Stimulated activated naive B cell treated with anti-CD40 and anti-IgM and Interleukin-4, amounts not matched to agents 10 μg/mL and 1 μg/mL and 100 μg/mL, for 72 hours (primary cell): ENCODE results near the gene NELFB.

Source experiments
- ATAC-seq, 2 donors: fragments of 150-1000 bp; cut with Tn5 transposase; replicated peaks; 2 replicates each; pipeline ENCODE4 v1.10.0; 2021; ENCODE audit warnings: moderate library complexity in 1 of 2
- DNase-seq: peaks from one replicate; pipeline ENCODE4 v3.0.0; 2021
- H3K27ac Mint-ChIP-seq: one replicate; pipeline ENCODE4 v1.8.0; 2022; ENCODE audit warnings: mild to moderate bottlenecking, mixed read lengths
- H3K27me3 Mint-ChIP-seq, 2 donors: one replicate each; pipeline ENCODE4 v1.8.0; 2022; ENCODE audit warnings: mixed read lengths in 2 of 2
- H3K36me3 Mint-ChIP-seq, 2 donors: one replicate each; pipeline ENCODE4 v1.8.0; 2022; ENCODE audit warnings: mixed read lengths in 2 of 2, mild to moderate bottlenecking in 1 of 2
- H3K4me1 Mint-ChIP-seq, 2 donors: one replicate each; pipeline ENCODE4 v1.8.0; 2022; ENCODE audit warnings: mixed read lengths in 2 of 2, mild to moderate bottlenecking in 1 of 2
- H3K4me3 Mint-ChIP-seq, 2 donors: one replicate each; pipeline ENCODE4 v1.8.0; 2022; ENCODE audit warnings: mild to moderate bottlenecking in 2 of 2, mixed read lengths in 2 of 2, moderate library complexity in 1 of 2
- H3K9me3 Mint-ChIP-seq, 2 donors: one replicate each; pipeline ENCODE4 v1.8.0; 2022; ENCODE audit warnings: mixed read lengths in 2 of 2, mild to moderate bottlenecking in 1 of 2

NELFB gene

GRCh38 chr9:137306066-137306849 lies 51.1 kb downstream of the NELFB start:
- peaks cover 0 to 24% of the 10 kb centered on the region in 2 donors for H3K27me3 Mint-ChIP-seq
- H3K36me3 Mint-ChIP-seq, result no peaks in the 10 kb centered on the region
- H3K4me1 Mint-ChIP-seq, result peaks cover 8 to 39% of the 10 kb centered on the region in 2 donors
- ATAC-seq, result no peak
- H3K9me3 Mint-ChIP-seq, result no peaks in the 10 kb centered on the region
- no peak for DNase-seq
- H3K27ac Mint-ChIP-seq, result no peak overlapping the region
- H3K4me3 Mint-ChIP-seq, result peak overlapping the region in 1 of 2 donors; percentile 30

GRCh38 chr9:137306850-137307254 lies 51.7 kb downstream of the NELFB start:
- Mint-ChIP-seq H3K4me1 (peaks cover 8 to 39% of the 10 kb centered on the region in 2 donors), H3K36me3 (no peaks in the 10 kb centered on the region), H3K27ac (no peak overlapping the region), H3K4me3 (peak overlapping the region in 1 of 2 donors; percentile 30), H3K9me3 (no peaks in the 10 kb centered on the region), H3K27me3 (peaks cover 0 to 24% of the 10 kb centered on the region in 2 donors)
- DNase-seq (no peak), ATAC-seq (no peak)

- Mint-ChIP-seq H3K36me3 (no peaks in the 10 kb centered on the region), H3K4me1 (peaks cover 8 to 39% of the 10 kb centered on the region in 2 donors), H3K4me3 (peak overlapping the region in 1 of 2 donors; percentile 62), H3K9me3 (no peaks in the 10 kb centered on the region), H3K27me3 (peaks cover 0 to 24% of the 10 kb centered on the region in 2 donors), H3K27ac (peak overlapping the region; percentile 14)
- ATAC-seq, result no peak
- no peak for DNase-seq
These were observed 52.3 kb downstream of the NELFB start for GRCh38 chr9:137307255-137308056.

- ATAC-seq, result no peak
- H3K4me3 Mint-ChIP-seq, result no peak overlapping the region
- peaks cover 0 to 24% of the 10 kb centered on the region in 2 donors for H3K27me3 Mint-ChIP-seq
- H3K9me3 Mint-ChIP-seq, result no peaks in the 10 kb centered on the region
- peaks cover 8 to 39% of the 10 kb centered on the region in 2 donors for H3K4me1 Mint-ChIP-seq
- H3K27ac Mint-ChIP-seq, result no peak overlapping the region
- no peaks in the 10 kb centered on the region for H3K36me3 Mint-ChIP-seq
- no peak for DNase-seq
These were observed 53.0 kb downstream of the NELFB start for GRCh38 chr9:137308057-137308619.

- no peak for DNase-seq
- Mint-ChIP-seq H3K4me1 (peaks cover 9 to 31% of the 10 kb centered on the region in 2 donors), H3K27me3 (peaks cover 0 to 24% of the 10 kb centered on the region in 2 donors), H3K9me3 (no peaks in the 10 kb centered on the region), H3K27ac (no peak overlapping the region), H3K4me3 (no peak overlapping the region), H3K36me3 (no peaks in the 10 kb centered on the region)
- ATAC-seq, result no peak
These were observed 54.5 kb downstream of the NELFB start for GRCh38 chr9:137309368-137310188.

- Mint-ChIP-seq H3K36me3 (no peaks in the 10 kb centered on the region), H3K9me3 (no peaks in the 10 kb centered on the region), H3K27ac (no peak overlapping the region), H3K4me1 (peaks cover 7 to 22% of the 10 kb centered on the region in 2 donors), H3K4me3 (no peak overlapping the region), H3K27me3 (peaks cover 0 to 21% of the 10 kb centered on the region in 2 donors)
- ATAC-seq (no peak), DNase-seq (no peak)
These were observed 55.3 kb downstream of the NELFB start for GRCh38 chr9:137310189-137311052.

GRCh38 chr9:137311171-137311985 lies 56.3 kb downstream of the NELFB start:
- H3K4me3 Mint-ChIP-seq, result no peak overlapping the region

GRCh38 chr9:137311986-137312851 lies 57.1 kb downstream of the NELFB start:
- H3K9me3 Mint-ChIP-seq, result no peaks in the 10 kb centered on the region
- H3K27ac Mint-ChIP-seq, result no peak overlapping the region
- H3K4me3 Mint-ChIP-seq, result no peak overlapping the region
- H3K27me3 Mint-ChIP-seq, result peaks cover 3 to 4% of the 10 kb centered on the region in 2 donors
- no peak for ATAC-seq
- no peaks in the 10 kb centered on the region for H3K36me3 Mint-ChIP-seq
- H3K4me1 Mint-ChIP-seq, result peaks cover 6 to 13% of the 10 kb centered on the region in 2 donors
- no peak for DNase-seq

More at GRCh38 chr9:137311171-137311985, 56.3 kb downstream of the NELFB start:
- H3K4me1 Mint-ChIP-seq, result peaks cover 5 to 15% of the 10 kb centered on the region in 2 donors
- no peak for ATAC-seq
- no peaks in the 10 kb centered on the region for H3K9me3 Mint-ChIP-seq
- H3K36me3 Mint-ChIP-seq, result no peaks in the 10 kb centered on the region
- no peak for DNase-seq
- H3K27me3 Mint-ChIP-seq, result peaks cover 0 to 12% of the 10 kb centered on the region in 2 donors
- H3K27ac Mint-ChIP-seq, result no peak overlapping the region

- no peaks in the 10 kb centered on the region for H3K36me3 Mint-ChIP-seq
- H3K4me3 Mint-ChIP-seq, result no peak overlapping the region
- peaks cover 3 to 7% of the 10 kb centered on the region in 2 donors for H3K4me1 Mint-ChIP-seq
- H3K9me3 Mint-ChIP-seq, result no peaks in the 10 kb centered on the region
- DNase-seq, result no peak
- no peak overlapping the region for H3K27ac Mint-ChIP-seq
- H3K27me3 Mint-ChIP-seq, result peaks cover 0 to 3% of the 10 kb centered on the region in 2 donors
- ATAC-seq, result no peak
These were observed 57.8 kb downstream of the NELFB start for GRCh38 chr9:137312852-137313325.

- DNase-seq (no peak), ATAC-seq (no peak)
- Mint-ChIP-seq H3K36me3 (no peaks in the 10 kb centered on the region), H3K4me1 (peaks cover 3 to 7% of the 10 kb centered on the region in 2 donors), H3K27me3 (peaks cover 0 to 3% of the 10 kb centered on the region in 2 donors), H3K9me3 (no peaks in the 10 kb centered on the region), H3K4me3 (no peak overlapping the region), H3K27ac (no peak overlapping the region)
These were observed 58.3 kb downstream of the NELFB start for GRCh38 chr9:137313326-137313936.

GRCh38 chr9:137313956-137314560 lies 58.9 kb downstream of the NELFB start:
- no peak overlapping the region for H3K4me3 Mint-ChIP-seq
- no peaks in the 10 kb centered on the region for H3K36me3 Mint-ChIP-seq
- peaks cover 5 to 8% of the 10 kb centered on the region in 2 donors for H3K4me1 Mint-ChIP-seq
- peaks cover 0 to 3% of the 10 kb centered on the region in 2 donors for H3K27me3 Mint-ChIP-seq
- H3K9me3 Mint-ChIP-seq, result no peaks in the 10 kb centered on the region
- DNase-seq, result no peak
- no peak overlapping the region for H3K27ac Mint-ChIP-seq
- no peak for ATAC-seq
